GM10248 (cell line): ENCODE results near the gene DHX57.

Experiments used
- CTCF ChIA-PET: fragments of 300-600 bp; sonication (Branson Sonifier 250); formaldehyde crosslinking; extraction: SDS; loops from one replicate; lab custom pipeline; 2021; ENCODE audit warnings: antibody characterized with exemption; lab: Yijun Ruan, JAX
- POLR2A ChIA-PET: fragments of 350-650 bp; sonication (Branson Sonifier 250); formaldehyde crosslinking; extraction: SDS; loops from one replicate; lab custom pipeline; 2020; ENCODE audit warnings: antibody characterized with exemption; lab: Yijun Ruan, JAX
- DNase-seq: peaks from one replicate; pipeline ENCODE4 v3.0.0; 2012; ENCODE audit errors: extremely low spot score
- CTCF ChIP-seq: IDR thresholded peaks from 2 replicates; pipeline ENCODE4 v1.5.1; 2012; ENCODE audit warnings: mild to moderate bottlenecking, low read depth; ENCODE audit errors: extremely low read depth, missing control alignments, control extremely low read depth

DHX57 gene

GRCh38 chr2:38791744-38792143 is 84.0 kb downstream of the DHX57 start:
- CTCF ChIA-PET, result no interaction called here
- TF ChIP-seq CTCF, result no peak
- POLR2A ChIA-PET, result no interaction called here
- no peak for DNase-seq

- ChIA-PET POLR2A (no interaction called here), CTCF (no interaction called here)
- no peak for TF ChIP-seq CTCF
- DNase-seq, result no peak
Measured at GRCh38 chr2:38789691-38790090, 86.0 kb downstream of the DHX57 start.

GRCh38 chr2:38788306-38788705 is 87.4 kb downstream of the DHX57 start:
- ChIA-PET POLR2A (interaction anchor here (0.7 to 1.4 kb wide), 2 partner anchors 37 to 566 kb away, joined by 4 to 5 read pairs; partner anchors contain the start of gene SRSF7), CTCF (interaction anchor here (1.9 kb wide), 1 partner anchor 18 kb away, joined by 5 read pairs; no protein-coding TSS in a partner anchor)
- no peak for DNase-seq
- TF ChIP-seq CTCF, result no peak

GRCh38 chr2:38783586-38783985 is 92.1 kb downstream of the DHX57 start:
- TF ChIP-seq CTCF, result no peak
- ChIA-PET POLR2A (interaction anchor here (0.6 to 1.5 kb wide), 2 partner anchors 18 to 32 kb away, joined by 3 to 8 read pairs; partner anchors contain the start of gene SRSF7), CTCF (interaction anchor here (0.6 to 2.3 kb wide), 3 partner anchors 10 to 20 kb away, joined by 3 to 5 read pairs (median 3); no protein-coding TSS in a partner anchor)
- DNase-seq, result no peak

GRCh38 chr2:38778687-38779082 is 97.0 kb downstream of the DHX57 start:
- TF ChIP-seq CTCF, result no peak
- ChIA-PET POLR2A (interaction anchor here (1.4 kb wide), 1 partner anchor 27 kb away, joined by 5 read pairs; the partner anchor contains the start of gene SRSF7), CTCF (interaction anchor here (0.9 kb wide), 1 partner anchor 8 kb away, joined by 3 read pairs; no protein-coding TSS in a partner anchor)
- DNase-seq, result no peak

- ChIA-PET CTCF (no interaction called here), POLR2A (interaction anchor here (1.2 to 2.9 kb wide), 2 partner anchors 25 to 26 kb away, joined by 5 to 17 read pairs; partner anchors contain the start of gene SRSF7)
- no peak for DNase-seq
- TF ChIP-seq CTCF, result no peak
Measured at GRCh38 chr2:38776531-38776930, 99.2 kb downstream of the DHX57 start.

GRCh38 chr2:38775921-38776225 is 99.9 kb downstream of the DHX57 start:
- ChIA-PET POLR2A (interaction anchor here (2.9 kb wide), 1 partner anchor 25 kb away, joined by 17 read pairs; the partner anchor contains the start of gene SRSF7), CTCF (interaction anchor here (1.0 to 1.2 kb wide), 2 partner anchors 9 to 12 kb away, joined by 3 read pairs; no protein-coding TSS in a partner anchor)
- no peak for DNase-seq
- no peak for TF ChIP-seq CTCF
